Measurements from ENCODE around the gene LACTB.

- TF ChIP-seq EZH2 (IDR thresholded peaks at IDR 0.05; ENCODE audit: insufficient read depth, poor library complexity, severe bottlenecking) = no peak
- TF ChIP-seq EZH2phosphoT487 (IDR thresholded peaks at IDR 0.05; ENCODE audit: insufficient read depth, low read depth) = no peak
These were observed 33.0 kb upstream of the LACTB start for GRCh38 chr15:63088533-63089245.

All from GM23248 (cell line).